Astrocyte (in vitro differentiated cells and primary cell): ENCODE data around the gene WDR5B. TPM values are rescaled to one million over a fixed set of nuclear protein-coding genes. Genes with fewer than 3 reads are reported as not detected.

ENCODE experiments used
- DNase-seq: peaks from one replicate; pipeline ENCODE4 v3.0.0-alpha.2; 2010; ENCODE audit warnings: low read depth
- FAIRE-seq: peaks from 2 replicates; lab custom pipeline; 2011; peaks lifted over from hg19 to GRCh38; lab: Jason Lieb, UNC
- H2AFZ ChIP-seq: 2 replicates; pipeline ENCODE4 v1.6.0; 2012; ENCODE audit warnings: low read depth, low read length, inconsistent platforms
- H3K27ac ChIP-seq: 2 replicates; pipeline ENCODE4 v1.5.1; 2011; ENCODE audit warnings: low read depth, low read length, inconsistent platforms
- H3K27me3 ChIP-seq: 2 replicates; pipeline ENCODE4 v1.6.0; 2011; ENCODE audit warnings: low read length, inconsistent platforms; ENCODE audit not compliant: insufficient read depth
- H3K36me3 ChIP-seq: 2 replicates; pipeline ENCODE4 v1.5.1; 2011; ENCODE audit warnings: low read length, inconsistent platforms; ENCODE audit not compliant: insufficient read depth
- H3K4me1 ChIP-seq: 2 replicates; pipeline ENCODE4 v1.5.1; 2011; ENCODE audit warnings: low read length, inconsistent platforms; ENCODE audit not compliant: insufficient read depth
- H3K4me2 ChIP-seq: 2 replicates; pipeline ENCODE4 v1.6.0; 2012; ENCODE audit warnings: low read length, inconsistent platforms
- H3K4me3 ChIP-seq: 2 replicates; pipeline ENCODE4 v1.5.1; 2011; ENCODE audit warnings: low read depth, mild to moderate bottlenecking, low read length, inconsistent platforms; ENCODE audit not compliant: insufficient read depth
- H3K79me2 ChIP-seq: 2 replicates; pipeline ENCODE4 v1.6.0; 2012; ENCODE audit warnings: mild to moderate bottlenecking, low read length, inconsistent platforms; ENCODE audit not compliant: insufficient read depth
- H3K9ac ChIP-seq: 2 replicates; pipeline ENCODE4 v1.6.0; 2012; ENCODE audit warnings: mild to moderate bottlenecking, low read length, inconsistent platforms
- H3K9me3 ChIP-seq: 2 replicates; pipeline ENCODE4 v1.5.1; 2012; ENCODE audit warnings: low read depth, mild to moderate bottlenecking, low read length, inconsistent platforms; ENCODE audit not compliant: insufficient read depth
- H4K20me1 ChIP-seq: 2 replicates; pipeline ENCODE4 v1.6.0; 2012; ENCODE audit warnings: low read length, inconsistent platforms; ENCODE audit not compliant: insufficient read depth
- H3K27ac Mint-ChIP-seq: one replicate; pipeline ENCODE4 v1.8.0; 2021; ENCODE audit warnings: mild to moderate bottlenecking, mixed read lengths; ENCODE audit not compliant: unreplicated experiment
- H3K27me3 Mint-ChIP-seq: one replicate; pipeline ENCODE4 v1.8.0; 2021; ENCODE audit warnings: low read depth, mixed read lengths; ENCODE audit not compliant: unreplicated experiment
- H3K36me3 Mint-ChIP-seq: one replicate; pipeline ENCODE4 v1.8.0; 2021; ENCODE audit warnings: low read depth, mixed read lengths; ENCODE audit not compliant: unreplicated experiment
- H3K4me1 Mint-ChIP-seq: one replicate; pipeline ENCODE4 v1.8.0; 2021; ENCODE audit warnings: low read depth, mixed read lengths; ENCODE audit not compliant: unreplicated experiment
- H3K4me3 Mint-ChIP-seq: one replicate; pipeline ENCODE4 v1.8.0; 2021; ENCODE audit warnings: mild to moderate bottlenecking, moderate library complexity, mixed read lengths; ENCODE audit not compliant: unreplicated experiment
- H3K9me3 Mint-ChIP-seq: one replicate; pipeline ENCODE4 v1.8.0; 2021; ENCODE audit warnings: mild to moderate bottlenecking, mixed read lengths; ENCODE audit not compliant: unreplicated experiment
- CTCF ChIP-seq: IDR thresholded peaks from 2 replicates; pipeline ENCODE4 v1.5.1; 2011; ENCODE audit warnings: low read depth, mild to moderate bottlenecking, inconsistent platforms, low read length, moderate library complexity; ENCODE audit not compliant: insufficient read depth
- EZH2 ChIP-seq: IDR thresholded peaks from 2 replicates; pipeline ENCODE4 v1.6.1; 2012; ENCODE audit warnings: mild to moderate bottlenecking, low read length, inconsistent platforms; ENCODE audit not compliant: insufficient read depth
- total RNA-seq: library from RNA; stranded (reverse); gene quantifications from 2 replicates; pipeline ENCODE4 v1.2.1, GENCODE V29; 2021

WDR5B gene
- total RNA-seq, 1 donor from 2014 or later = 3.9 TPM

- Histone ChIP-seq H3K4me3 (peak within 1 kb of the TSS; percentile 90), H3K9me3 (no peaks in the 10 kb centered on the region), H3K27me3 (no peaks in the 10 kb centered on the region), H3K4me2 (peak within 1 kb of the TSS; percentile 93), H3K79me2 (peaks cover 37% of the 10 kb centered on the region), H3K4me1 (peaks cover 4% of the 10 kb centered on the region), H2AFZ (peak within 1 kb of the TSS; percentile 93), H3K9ac (peak within 1 kb of the TSS; percentile 89), H4K20me1 (no peaks in the 10 kb centered on the region), H3K27ac (peak within 1 kb of the TSS; percentile 70), H3K36me3 (no peaks in the 10 kb centered on the region)
- Mint-ChIP-seq H3K4me3 (peak within 1 kb of the TSS; percentile 97), H3K4me1 (peaks cover 7% of the 10 kb centered on the region), H3K36me3 (no peaks in the 10 kb centered on the region), H3K27me3 (no peaks in the 10 kb centered on the region), H3K9me3 (no peaks in the 10 kb centered on the region), H3K27ac (peak within 1 kb of the TSS; percentile 95)
- FAIRE-seq (no peak), DNase-seq (peak; percentile 68)
- no peak for TF ChIP-seq EZH2
- no peak for TF ChIP-seq CTCF
Observed at GRCh38 chr3:122383771-122384697, 31.8 kb downstream of the WDR5B start, which contains the start of gene FAM162A. Gene FAM162A (plus strand): TSS chr3:122384182. CDS start chr3:122384266, 84 bp downstream.

GRCh38 chr3:122382888-122383666 is 32.8 kb downstream of the WDR5B start, which contains the start of gene MIX23:
Gene MIX23 (minus strand): TSS chr3:122383231. CDS start chr3:122383224, 7 bp downstream.
- no peak for TF ChIP-seq CTCF
- TF ChIP-seq EZH2 = no peak
- H3K36me3 Mint-ChIP-seq = no peaks in the 10 kb centered on the region
- peaks cover 5% of the 10 kb centered on the region for H3K4me1 Mint-ChIP-seq
- Histone ChIP-seq H3K27me3 (no peaks in the 10 kb centered on the region), H3K79me2 (peaks cover 46% of the 10 kb centered on the region), H4K20me1 (no peaks in the 10 kb centered on the region), H3K27ac (peak within 1 kb of the TSS; percentile 70), H3K4me2 (peak within 1 kb of the TSS; percentile 93), H3K4me1 (peaks cover 4% of the 10 kb centered on the region), H3K4me3 (peak within 1 kb of the TSS; percentile 90), H3K9ac (peak within 1 kb of the TSS; percentile 89), H2AFZ (peak within 1 kb of the TSS; percentile 93), H3K36me3 (no peaks in the 10 kb centered on the region), H3K9me3 (no peaks in the 10 kb centered on the region)
- DNase-seq = peak; percentile 57
- FAIRE-seq = no peak
- peak within 1 kb of the TSS; percentile 97 for H3K4me3 Mint-ChIP-seq
- H3K27ac Mint-ChIP-seq = peak within 1 kb of the TSS; percentile 95
- no peaks in the 10 kb centered on the region for H3K9me3 Mint-ChIP-seq
- H3K27me3 Mint-ChIP-seq = no peaks in the 10 kb centered on the region
